GM21619 (cell line): ENCODE results near the gene NBAS.
"Not testable (repeated sequence)": the region's sequence is repeated elsewhere in the genome, so short reads cannot be mapped to it uniquely, and the experiment has no call there.

Experiments used
- ATAC-seq: cut with Tn5 transposase; IDR thresholded peaks from one replicate; pipeline ENCODE4 v1.9.1; 2021; ENCODE audit not compliant: unreplicated experiment

NBAS gene

GRCh38 chr2:15481000-15481399, 80.1 kb downstream of the NBAS start:
- ATAC-seq = no peak

GRCh38 chr2:15480552-15480951, 80.6 kb downstream of the NBAS start:
- no peak for ATAC-seq

- no peak for ATAC-seq
Observed at GRCh38 chr2:15472876-15473275, 88.3 kb downstream of the NBAS start.

GRCh38 chr2:15472133-15472532, 89.0 kb downstream of the NBAS start:
- no peak for ATAC-seq

- ATAC-seq = no peak
Observed at GRCh38 chr2:15471606-15472005, 89.5 kb downstream of the NBAS start.

GRCh38 chr2:15460112-15460620, 101.0 kb downstream of the NBAS start:
- no peak for ATAC-seq

- ATAC-seq = no peak
Observed at GRCh38 chr2:15458277-15458676, 102.9 kb downstream of the NBAS start.

GRCh38 chr2:15457868-15458267, 103.3 kb downstream of the NBAS start:
- no peak for ATAC-seq

- no peak for ATAC-seq
Observed at GRCh38 chr2:15456352-15456751, 104.8 kb downstream of the NBAS start.

- ATAC-seq = no peak
Observed at GRCh38 chr2:15450808-15451207, 110.3 kb downstream of the NBAS start.

GRCh38 chr2:15449556-15450236, 111.4 kb downstream of the NBAS start:
- no peak for ATAC-seq

- ATAC-seq = no peak
Observed at GRCh38 chr2:15448250-15448839, 112.8 kb downstream of the NBAS start.

GRCh38 chr2:15447381-15447780, 113.8 kb downstream of the NBAS start:
- ATAC-seq = no peak

- no peak for ATAC-seq
Observed at GRCh38 chr2:15446961-15447360, 114.2 kb downstream of the NBAS start.

GRCh38 chr2:15445891-15446562, 115.1 kb downstream of the NBAS start:
- no peak for ATAC-seq

GRCh38 chr2:15439768-15440524, 121.2 kb downstream of the NBAS start:
- not testable (repeated sequence) for ATAC-seq

GRCh38 chr2:15439366-15439765, 121.8 kb downstream of the NBAS start:
- ATAC-seq = not testable (repeated sequence)

- no peak for ATAC-seq
Observed at GRCh38 chr2:15436195-15436594, 124.9 kb downstream of the NBAS start.

- ATAC-seq = no peak
Observed at GRCh38 chr2:15435474-15435873, 125.7 kb downstream of the NBAS start.

- no peak for ATAC-seq
Observed at GRCh38 chr2:15432642-15433256, 128.4 kb downstream of the NBAS start.

GRCh38 chr2:15429032-15429431, 132.1 kb downstream of the NBAS start:
- ATAC-seq = no peak
